ENCODE data around the gene GSTM5. TPM values are rescaled to one million over a fixed set of nuclear protein-coding genes. Genes with fewer than 3 reads are reported as not detected.
"Not testable (repeated sequence)": the region's sequence is repeated elsewhere in the genome, so short reads cannot be mapped to it uniquely, and the experiment has no call there.

Gene GSTM5
- total RNA-seq, 1 experiment from 2014 or later, result not detected

GRCh38 chr1:109765483-109765815 lies 53.4 kb downstream of the GSTM5 start:
- Histone ChIP-seq H3K4me3 (no peak overlapping the region), H3K9me2 (ENCODE audit: insufficient read depth) (no peaks in the 10 kb centered on the region)

GRCh38 chr1:109765896-109766615 lies 54.0 kb downstream of the GSTM5 start:
- no peak overlapping the region for H2AFZ ChIP-seq
- no peaks in the 10 kb centered on the region for H3K79me2 ChIP-seq (ENCODE audit: low read depth)
- peaks cover 23% of the 10 kb centered on the region for H3K4me1 ChIP-seq (replicated peaks; ENCODE audit: insufficient read depth)
- no TSS peak for BruUV-seq (replicated peaks)
- intact Hi-C loops (cut with micrococcal nuclease; ENCODE audit: unreplicated experiment), result no loop called here
- CTCF ChIA-PET, result no interaction called here
- POLR2A ChIA-PET (ENCODE audit: unreplicated experiment), result no interaction called here
- H3K4me2 ChIP-seq, result no peak overlapping the region
- no peaks in the 10 kb centered on the region for H3K9me2 ChIP-seq (ENCODE audit: insufficient read depth)
- no peak for TF ChIP-seq EZH2 (IDR thresholded peaks at IDR 0.05; ENCODE audit: low read depth)
- TF ChIP-seq, protein P1, sequence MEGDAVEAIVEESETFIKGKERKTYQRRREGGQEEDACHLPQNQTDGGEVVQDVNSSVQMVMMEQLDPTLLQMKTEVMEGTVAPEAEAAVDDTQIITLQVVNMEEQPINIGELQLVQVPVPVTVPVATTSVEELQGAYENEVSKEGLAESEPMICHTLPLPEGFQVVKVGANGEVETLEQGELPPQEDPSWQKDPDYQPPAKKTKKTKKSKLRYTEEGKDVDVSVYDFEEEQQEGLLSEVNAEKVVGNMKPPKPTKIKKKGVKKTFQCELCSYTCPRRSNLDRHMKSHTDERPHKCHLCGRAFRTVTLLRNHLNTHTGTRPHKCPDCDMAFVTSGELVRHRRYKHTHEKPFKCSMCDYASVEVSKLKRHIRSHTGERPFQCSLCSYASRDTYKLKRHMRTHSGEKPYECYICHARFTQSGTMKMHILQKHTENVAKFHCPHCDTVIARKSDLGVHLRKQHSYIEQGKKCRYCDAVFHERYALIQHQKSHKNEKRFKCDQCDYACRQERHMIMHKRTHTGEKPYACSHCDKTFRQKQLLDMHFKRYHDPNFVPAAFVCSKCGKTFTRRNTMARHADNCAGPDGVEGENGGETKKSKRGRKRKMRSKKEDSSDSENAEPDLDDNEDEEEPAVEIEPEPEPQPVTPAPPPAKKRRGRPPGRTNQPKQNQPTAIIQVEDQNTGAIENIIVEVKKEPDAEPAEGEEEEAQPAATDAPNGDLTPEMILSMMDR (conservative IDR thresholded peaks at IDR 0.05), result no peak
- H3K4me3 ChIP-seq, result no peak overlapping the region
- H3K27ac ChIP-seq, result no peak overlapping the region
- H3K9me3 ChIP-seq (ENCODE audit: insufficient read depth, low read depth), result no peaks in the 10 kb centered on the region
- H3F3A ChIP-seq (ENCODE audit: insufficient read depth, low read depth), result 0 out of 2 replicates have a peak, but pooled peaks cover 8% of the 10 kb centered on the region
- no peaks in the 10 kb centered on the region for H3K27me3 ChIP-seq (ENCODE audit: insufficient read depth, low read depth)
- DNase-seq, result no peak
- H4K20me1 ChIP-seq (ENCODE audit: insufficient read depth), result no peaks in the 10 kb centered on the region
- H3K36me3 ChIP-seq (ENCODE audit: low read depth), result no peaks in the 10 kb centered on the region

More at GRCh38 chr1:109765483-109765815, 53.4 kb downstream of the GSTM5 start:
- DNase-seq, result no peak
- Histone ChIP-seq H3K27ac (no peak overlapping the region), H4K20me1 (ENCODE audit: insufficient read depth) (no peaks in the 10 kb centered on the region), H3F3A (ENCODE audit: insufficient read depth, low read depth) (0 out of 2 replicates have a peak, but pooled peaks cover 8% of the 10 kb centered on the region), H2AFZ (no peak overlapping the region), H3K27me3 (ENCODE audit: insufficient read depth, low read depth) (no peaks in the 10 kb centered on the region), H3K4me1 (replicated peaks; ENCODE audit: insufficient read depth) (peaks cover 23% of the 10 kb centered on the region), H3K36me3 (ENCODE audit: low read depth) (no peaks in the 10 kb centered on the region), H3K79me2 (ENCODE audit: low read depth) (no peaks in the 10 kb centered on the region), H3K4me2 (no peak overlapping the region), H3K9me3 (ENCODE audit: insufficient read depth, low read depth) (no peaks in the 10 kb centered on the region)
- POLR2A ChIA-PET (ENCODE audit: unreplicated experiment), result no interaction called here
- intact Hi-C loops (cut with micrococcal nuclease; ENCODE audit: unreplicated experiment), result no loop called here
- CTCF ChIA-PET, result no interaction called here
- TF ChIP-seq EZH2 (IDR thresholded peaks at IDR 0.05; ENCODE audit: low read depth), result no peak
- TF ChIP-seq, protein P1 (conservative IDR thresholded peaks at IDR 0.05), result no peak
- no TSS peak for BruUV-seq (replicated peaks)

DNA sequence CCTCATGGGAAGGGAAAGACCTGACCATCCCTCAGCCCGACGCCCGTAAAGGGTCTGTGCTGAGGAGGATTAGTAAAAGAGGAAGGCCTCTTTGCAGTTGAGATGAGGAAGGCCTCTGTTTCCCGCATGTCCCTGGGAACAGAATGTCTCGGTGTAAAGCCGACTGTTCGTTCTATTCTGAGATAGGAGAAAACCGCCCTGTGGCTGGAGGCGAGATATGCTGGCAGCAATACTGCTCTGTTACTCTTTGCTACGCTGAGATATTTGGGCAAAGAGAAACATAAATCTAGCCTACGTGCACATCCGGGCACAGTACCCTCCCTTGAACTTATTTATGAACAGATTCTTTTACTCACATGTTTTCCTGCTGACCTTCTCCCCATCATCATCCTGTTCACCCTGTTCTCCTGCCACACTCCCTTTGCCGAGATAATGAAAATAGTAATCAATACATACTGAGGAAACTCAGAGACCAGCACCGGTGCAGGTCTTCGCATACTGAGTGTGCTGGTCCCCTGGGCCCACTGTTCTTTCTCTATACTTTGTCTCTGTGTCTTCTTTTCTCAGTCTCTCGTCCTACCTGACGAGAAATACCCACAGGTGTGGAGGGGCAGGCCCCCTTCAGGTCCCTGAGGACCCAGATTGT lies 55.1 kb downstream of the GSTM5 start:
- intact Hi-C loops (cut with micrococcal nuclease; ENCODE audit: unreplicated experiment), result not testable (repeated sequence)

More for the DNA sequence above, 55.1 kb downstream of the GSTM5 start:
- H3K4me1 ChIP-seq (replicated peaks; ENCODE audit: insufficient read depth), result peaks cover 23% of the 10 kb centered on the region
- POLR2A ChIA-PET (ENCODE audit: unreplicated experiment); H2AFZ ChIP-seq; H3F3A ChIP-seq (ENCODE audit: insufficient read depth, low read depth); H3K4me3 ChIP-seq; H3K9me3 ChIP-seq (ENCODE audit: insufficient read depth, low read depth); H3K4me2 ChIP-seq; H4K20me1 ChIP-seq (ENCODE audit: insufficient read depth); H3K27ac ChIP-seq; DNase-seq; CTCF ChIA-PET; H3K79me2 ChIP-seq (ENCODE audit: low read depth); H3K27me3 ChIP-seq (ENCODE audit: insufficient read depth, low read depth); H3K36me3 ChIP-seq (ENCODE audit: low read depth); H3K9me2 ChIP-seq (ENCODE audit: insufficient read depth); BruUV-seq (replicated peaks): not testable (repeated sequence)

Other genes with a start within 250 kb of the GSTM5 start
- 0.09 and 0.28 TPM in 2 replicates for gene SYPL2, start 245.7 kb upstream of the GSTM5 start, total RNA-seq (2021)
- 4.7 and 5.7 TPM in 2 replicates for gene ATXN7L2, start 228.3 kb upstream of the GSTM5 start, total RNA-seq (2021)
- 11.6 and 11.7 TPM in 2 replicates for gene CYB561D1, start 218.2 kb upstream of the GSTM5 start, total RNA-seq (2021)
- gene AMIGO1, start 202.5 kb upstream of the GSTM5 start, total RNA-seq (2021), result 4.1 and 4.2 TPM in 2 replicates
- not detected in 2 replicates for gene GPR61, start 172.4 kb upstream of the GSTM5 start, total RNA-seq (2021)
- gene GNAI3, start 163.6 kb upstream of the GSTM5 start, total RNA-seq (2021), result 7.6 and 10.0 TPM in 2 replicates
- gene GNAT2, start 92.6 kb upstream of the GSTM5 start, total RNA-seq (2021), result 0.52 and 0.63 TPM in 2 replicates
- gene AMPD2, start 92.4 kb upstream of the GSTM5 start, total RNA-seq (2021), result 66.7 and 78.6 TPM in 2 replicates
- 38.8 and 52.0 TPM in 2 replicates for gene GSTM4, start 56.2 kb upstream of the GSTM5 start, total RNA-seq (2021)
- gene GSTM2, start 44.2 kb upstream of the GSTM5 start, total RNA-seq (2021), result 9.3 and 10.2 TPM in 2 replicates
- gene GSTM1, start 24.4 kb upstream of the GSTM5 start, total RNA-seq (2021), result not detected in 2 replicates
- 101 and 110 TPM in 2 replicates for gene GSTM3, start 28.8 kb downstream of the GSTM5 start, total RNA-seq (2021)
- gene EPS8L3, start 51.7 kb downstream of the GSTM5 start, total RNA-seq (2021), result 0.68 and 1.2 TPM in 2 replicates
- 29.8 and 35.2 TPM in 2 replicates for gene CSF1, start 198.6 kb downstream of the GSTM5 start, total RNA-seq (2021)